Keratinocyte (primary cell): ENCODE measurements around the gene AXL. TPM values are rescaled to one million over a fixed set of nuclear protein-coding genes. Genes with fewer than 3 reads are reported as not detected.

ENCODE experiments used
- DNase-seq: peaks from one replicate; pipeline ENCODE4 v3.0.0-alpha.2; 2011; ENCODE audit warnings: low read depth, missing footprints, low spot score
- FAIRE-seq: peaks from 2 replicates; lab custom pipeline; 2011; peaks lifted over from hg19 to GRCh38; lab: Jason Lieb, UNC
- H2AFZ ChIP-seq: 2 replicates; pipeline ENCODE4 v1.6.0; 2012; ENCODE audit warnings: low read length, control low read depth, inconsistent platforms; ENCODE audit not compliant: control insufficient read depth
- H3K27ac ChIP-seq: 2 replicates; pipeline ENCODE4 v1.5.1; 2011; ENCODE audit warnings: low read length; ENCODE audit not compliant: control insufficient read depth, insufficient read depth
- H3K27me3 ChIP-seq: 3 replicates; pipeline ENCODE4 v1.6.0; 2011; ENCODE audit warnings: low read length; ENCODE audit not compliant: control insufficient read depth, insufficient read depth; ENCODE audit errors: extremely low read depth
- H3K36me3 ChIP-seq, 2 experiments: 2 replicates in 1 of 2; 3 replicates in 1 of 2; pipeline ENCODE4 v1.5.1; 2011; ENCODE audit warnings: low read length in 2 of 2, mild to moderate bottlenecking in 1 of 2; ENCODE audit not compliant: control insufficient read depth in 2 of 2, insufficient read depth in 2 of 2; ENCODE audit errors: extremely low read depth in 1 of 2
- H3K4me1 ChIP-seq: 3 replicates; pipeline ENCODE4 v1.5.1; 2011; ENCODE audit warnings: low read length; ENCODE audit not compliant: control insufficient read depth, insufficient read depth; ENCODE audit errors: extremely low read depth
- H3K4me2 ChIP-seq: 3 replicates; pipeline ENCODE4 v1.6.0; 2011; ENCODE audit warnings: low read depth, low read length; ENCODE audit not compliant: control insufficient read depth, insufficient read depth; ENCODE audit errors: extremely low read depth
- H3K4me3 ChIP-seq, 3 experiments: fragments of 200-600 bp in 1 of 3; sonication (generic) in 1 of 3; 2 replicates in 2 of 3; 3 replicates in 1 of 3; pipeline ENCODE4 v1.5.1; 2011 to 2016; ENCODE audit warnings: low read length in 3 of 3, mild to moderate bottlenecking in 3 of 3, control low read depth in 2 of 3, inconsistent platforms in 1 of 3, low read depth in 1 of 3, mixed read lengths in 1 of 3, mixed run types in 1 of 3, moderate library complexity in 1 of 3; ENCODE audit not compliant: control insufficient read depth in 2 of 3, insufficient read depth in 2 of 3; ENCODE audit errors: extremely low read depth in 1 of 3
- H3K79me2 ChIP-seq: 2 replicates; pipeline ENCODE4 v1.6.0; 2012; ENCODE audit warnings: low read length; ENCODE audit not compliant: control insufficient read depth, insufficient read depth
- H3K9ac ChIP-seq: 3 replicates; pipeline ENCODE4 v1.6.0; 2011; ENCODE audit warnings: low read length; ENCODE audit not compliant: control insufficient read depth, insufficient read depth; ENCODE audit errors: extremely low read depth
- H3K9me1 ChIP-seq: 3 replicates; pipeline ENCODE4 v1.6.0; 2011; ENCODE audit warnings: low read length; ENCODE audit not compliant: control insufficient read depth, insufficient read depth; ENCODE audit errors: extremely low read depth
- H3K9me3 ChIP-seq: 2 replicates; pipeline ENCODE4 v1.5.1; 2012; ENCODE audit warnings: low read depth, low read length; ENCODE audit not compliant: control insufficient read depth
- H4K20me1 ChIP-seq: 3 replicates; pipeline ENCODE4 v1.6.0; 2011; ENCODE audit warnings: low read length; ENCODE audit not compliant: control insufficient read depth, insufficient read depth; ENCODE audit errors: extremely low read depth
- CTCF ChIP-seq, 3 experiments: IDR thresholded peaks in 1 of 3; conservative IDR thresholded peaks in 1 of 3; optimal IDR thresholded peaks in 1 of 3; 2 replicates in 2 of 3; 3 replicates in 1 of 3; pipeline versions ENCODE3 to v1.5.1; 2011; ENCODE audit warnings: low read length in 3 of 3, mild to moderate bottlenecking in 3 of 3, moderate library complexity in 2 of 3, control low read depth in 1 of 3, inconsistent platforms in 1 of 3; ENCODE audit not compliant: insufficient read depth in 2 of 3; ENCODE audit errors: extremely low read depth in 1 of 3
- EZH2 ChIP-seq: IDR thresholded peaks from one replicate; pipeline ENCODE4 v1.6.1; 2012; ENCODE audit warnings: inconsistent platforms, mild to moderate bottlenecking, low read length, moderate library complexity
- dilution Hi-C: fragments of 300-500 bp; cut with MboI; formaldehyde crosslinking; loops from one replicate; pipeline ENCODE4 v1.7.0; 2020; ENCODE audit warnings: low sequenced_read_pairs; ENCODE audit not compliant: extremely low pct_ligation_motif_present
- polyA plus RNA-seq, 5 experiments: library from polyadenylated mRNA; depleted of rRNA in 3 of 5; stranded (reverse) in 3 of 5; stranded (forward) in 1 of 5; unstranded in 1 of 5; fragments of >200 nt; gene quantifications; 1 replicate in 1 of 5; 2 replicates in 3 of 5; 3 replicates in 1 of 5; pipeline versions ENCODE4 v1.2.1 to v1.2.3, GENCODE V29; 2011 to 2012; ENCODE audit warnings: missing spikeins in 2 of 5, low read depth in 1 of 5, low replicate concordance in 1 of 5

AXL gene
- polyA plus RNA-seq, 1 donor (not counting 4 experiments of a cell fraction or from before 2014, with no cell fraction given): 21.7 TPM

- Histone ChIP-seq H3K9ac (no peak overlapping the region), H2AFZ (no peak overlapping the region), H3K27ac (no peak overlapping the region), H3K36me3 (peaks cover 56 to 68% of the 10 kb centered on the region in 2 experiments), H3K4me3 (no peak overlapping the region), H3K27me3 (no peaks in the 10 kb centered on the region), H3K4me2 (no peak overlapping the region), H4K20me1 (peaks cover 4% of the 10 kb centered on the region), H3K9me3 (no peaks in the 10 kb centered on the region), H3K9me1 (no peaks in the 10 kb centered on the region), H3K79me2 (no peaks in the 10 kb centered on the region), H3K4me1 (no peaks in the 10 kb centered on the region)
- TF ChIP-seq EZH2 (no peak), CTCF (optimal IDR thresholded peaks at IDR 0.05 in 1 of 3, IDR thresholded peaks at IDR 0.05 in 1 of 3, conservative IDR thresholded peaks at IDR 0.05 in 1 of 3; ENCODE audit: extremely low read depth in 1 of 3, insufficient read depth in 2 of 3, low read length in 3 of 3) (no peak)
- dilution Hi-C loops: no loop called here
- FAIRE-seq: no peak
- DNase-seq: no peak
Measured at GRCh38 chr19:41302624-41303351, 83.8 kb downstream of the AXL start.

- dilution Hi-C loops: no loop called here
- H3K9ac ChIP-seq: no peak overlapping the region
- FAIRE-seq (no peak), DNase-seq (no peak)
- H4K20me1 ChIP-seq: no peaks in the 10 kb centered on the region
- peaks cover 7% of the 10 kb centered on the region for H3K4me1 ChIP-seq
- no peak overlapping the region for H3K4me3 ChIP-seq
- H3K4me2 ChIP-seq: no peak overlapping the region
- H3K27me3 ChIP-seq: no peaks in the 10 kb centered on the region
- H3K79me2 ChIP-seq: no peaks in the 10 kb centered on the region
- TF ChIP-seq EZH2 (no peak), CTCF (optimal IDR thresholded peaks at IDR 0.05 in 1 of 3, IDR thresholded peaks at IDR 0.05 in 1 of 3, conservative IDR thresholded peaks at IDR 0.05 in 1 of 3; ENCODE audit: extremely low read depth in 1 of 3, insufficient read depth in 2 of 3, low read length in 3 of 3) (no peak)
- no peak overlapping the region for H3K27ac ChIP-seq
- no peak overlapping the region for H2AFZ ChIP-seq
- H3K36me3 ChIP-seq: peaks cover 49 to 59% of the 10 kb centered on the region in 2 experiments
- no peaks in the 10 kb centered on the region for H3K9me3 ChIP-seq
- no peaks in the 10 kb centered on the region for H3K9me1 ChIP-seq
Measured at GRCh38 chr19:41303954-41304353, 84.9 kb downstream of the AXL start.
